Embryonic facial prominence (tissue), 1 donor: ENCODE data around the gene ANAPC1.
"Not testable (repeated sequence)": the region's sequence is repeated elsewhere in the genome, so short reads cannot be mapped to it uniquely, and the experiment has no call there.

ENCODE experiments used
- DNase-seq: peaks from one replicate; pipeline ENCODE4 v3.0.0-alpha.2; 2016; ENCODE audit errors: extremely low spot score

The ANAPC1 gene

DNA sequence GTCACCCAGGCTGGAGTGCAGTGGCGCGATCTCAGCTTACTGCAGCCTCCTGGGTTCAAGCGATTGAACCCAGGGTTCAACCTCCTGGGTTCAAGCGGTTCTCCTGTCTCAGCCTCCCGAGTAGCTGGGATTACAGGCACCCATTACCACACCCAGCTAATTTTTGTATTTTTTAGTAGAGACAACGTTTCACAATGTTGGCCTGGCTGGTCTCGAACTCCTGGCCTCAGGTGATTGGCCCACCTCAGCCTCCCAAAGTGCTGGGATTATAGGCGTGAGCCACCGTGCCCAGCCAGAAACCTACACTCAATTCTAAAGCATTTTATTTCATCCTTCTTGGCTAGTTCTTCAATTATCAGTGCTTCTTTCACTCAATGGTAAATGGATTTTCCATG lies 21.5 kb upstream of the ANAPC1 start:
- not testable (repeated sequence) for DNase-seq

DNA sequence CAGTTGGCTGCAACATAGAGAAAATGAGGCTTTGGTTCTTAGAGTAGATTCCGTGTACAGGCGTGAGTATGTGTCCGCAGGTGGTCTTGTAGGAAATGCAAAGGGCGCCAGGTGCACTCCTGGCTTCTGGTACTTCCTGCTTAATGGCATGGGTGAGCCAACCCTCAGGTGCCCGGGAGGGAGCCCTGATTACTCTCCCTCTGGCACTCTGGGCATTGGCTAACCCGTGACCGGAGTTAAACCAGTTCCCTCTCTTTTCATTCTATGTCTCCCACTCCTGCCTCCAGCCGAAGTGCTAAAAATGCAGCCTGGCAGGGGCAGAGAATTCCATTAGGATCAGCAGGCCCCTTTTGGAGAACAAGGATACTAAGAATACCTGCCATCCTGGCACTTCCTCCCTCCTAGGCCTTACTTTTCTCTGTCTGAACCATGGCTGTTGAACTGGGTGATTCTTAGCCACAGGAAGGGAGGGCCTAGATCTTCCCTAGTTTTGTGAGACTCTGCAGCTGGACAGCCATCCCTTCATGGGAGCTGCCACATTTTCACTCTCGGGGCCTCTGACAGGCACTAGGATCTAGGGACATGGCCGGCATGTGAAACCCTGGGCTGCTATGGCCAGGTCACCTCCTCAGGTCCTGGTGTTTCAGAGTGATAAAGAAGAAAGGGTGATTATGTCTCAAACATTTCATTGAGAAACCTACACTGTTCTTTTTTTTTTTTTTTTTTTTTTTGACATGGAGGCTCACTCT lies 20.9 kb upstream of the ANAPC1 start:
- DNase-seq, result no peak

DNA sequence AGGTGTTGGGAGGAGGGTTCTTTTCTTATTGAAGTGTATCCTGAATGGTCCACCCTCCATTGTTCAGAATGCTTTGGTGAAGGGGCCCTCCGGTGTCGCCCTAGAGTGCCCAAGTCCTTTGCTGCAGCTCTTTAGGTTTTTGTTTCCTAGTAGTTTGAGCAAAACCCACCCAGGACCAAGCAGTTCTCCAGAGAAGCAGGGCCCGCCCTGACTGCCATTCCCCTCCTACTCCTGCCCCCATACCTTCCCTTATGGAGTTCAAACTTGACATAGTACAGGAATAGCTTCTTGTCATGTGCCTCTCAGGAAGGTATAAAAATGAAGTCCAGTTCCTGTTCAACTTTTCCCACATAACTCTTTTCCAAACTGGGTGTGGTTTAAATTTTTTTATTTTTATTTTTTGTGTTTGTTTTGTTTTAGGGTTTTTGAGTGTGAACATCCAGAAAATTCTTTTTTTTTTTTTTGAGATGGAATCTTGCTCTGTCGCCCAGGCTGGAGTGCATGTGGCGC lies 20.0 kb upstream of the ANAPC1 start:
- DNase-seq, result no peak

DNA sequence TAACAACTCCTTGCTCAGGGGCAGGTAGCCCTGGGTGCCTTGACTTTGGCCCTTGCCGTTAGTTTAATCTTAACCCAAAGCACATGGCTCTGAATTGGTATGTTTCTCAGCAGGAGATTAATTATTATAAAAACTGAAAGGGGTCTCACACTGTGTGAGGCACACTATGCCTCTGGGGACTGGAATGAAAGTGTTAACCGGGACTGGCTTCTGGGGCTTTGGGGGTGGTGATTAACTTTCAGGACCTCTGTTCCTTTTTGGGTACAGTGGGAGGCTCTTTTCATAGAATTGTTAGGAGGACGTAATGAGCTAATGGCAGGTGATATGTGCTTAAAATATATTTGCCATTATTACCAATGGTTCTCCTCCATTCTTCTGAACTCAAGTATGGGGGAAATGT lies 19.5 kb upstream of the ANAPC1 start:
- DNase-seq, result no peak

DNA sequence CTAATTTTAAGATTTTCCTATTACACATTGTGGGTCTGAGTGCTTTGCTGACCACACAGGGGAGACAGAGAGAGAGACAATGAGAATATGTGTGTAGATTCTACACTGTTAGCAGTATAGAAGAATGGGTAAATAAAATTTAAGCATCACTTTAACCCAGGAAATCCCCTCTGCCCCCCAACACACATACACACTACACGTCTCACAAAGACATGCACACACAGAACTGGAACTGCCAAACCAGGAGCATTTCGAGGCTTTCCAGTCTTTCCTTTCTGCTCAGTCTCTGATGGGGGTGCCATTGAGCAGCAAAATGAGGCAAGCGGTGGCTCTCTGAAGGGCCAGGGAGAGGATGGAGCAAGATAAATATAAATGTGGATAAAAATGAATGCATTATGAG lies 16.9 kb upstream of the ANAPC1 start:
- no peak for DNase-seq

DNA sequence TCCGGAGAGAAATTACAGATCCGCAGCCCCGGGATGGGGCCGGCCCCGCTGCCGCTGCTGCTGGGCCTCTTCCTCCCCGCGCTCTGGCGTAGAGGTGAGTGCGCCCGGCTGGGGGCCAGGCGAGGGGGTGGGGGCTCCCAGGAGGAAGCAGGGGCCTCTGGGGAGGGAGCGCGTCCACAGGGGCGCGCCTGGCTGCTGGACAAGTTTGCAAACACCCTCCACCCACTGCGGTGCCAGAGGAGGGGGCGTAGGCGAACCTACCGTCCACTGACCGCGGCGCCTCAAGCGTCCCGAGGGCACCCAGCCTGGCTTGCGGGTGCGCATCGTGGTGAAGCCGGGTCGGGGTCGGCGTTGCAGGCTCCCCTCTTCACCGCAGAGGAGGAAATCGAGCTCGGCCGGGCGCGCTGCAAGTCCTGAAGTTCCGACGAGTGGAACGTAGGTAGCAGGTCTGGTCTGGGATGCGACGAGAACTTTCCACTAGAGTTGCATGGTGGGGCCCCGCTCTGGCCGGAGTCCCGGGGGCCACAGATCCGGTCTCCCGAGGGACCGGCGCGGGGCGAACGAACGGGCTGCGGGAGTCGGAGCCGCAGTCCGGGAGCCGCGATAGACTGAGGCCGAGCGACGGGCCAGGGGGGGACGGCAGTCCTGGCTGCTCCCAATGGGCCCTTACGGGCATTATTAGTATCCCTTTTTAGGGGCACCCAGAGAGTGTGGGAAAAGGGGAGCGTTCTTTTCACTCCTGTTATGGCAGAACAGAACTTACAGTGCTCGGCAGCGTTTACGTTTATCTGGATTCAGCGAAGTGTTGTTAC lies 14.9 kb upstream of the ANAPC1 start:
- DNase-seq, result no peak

DNA sequence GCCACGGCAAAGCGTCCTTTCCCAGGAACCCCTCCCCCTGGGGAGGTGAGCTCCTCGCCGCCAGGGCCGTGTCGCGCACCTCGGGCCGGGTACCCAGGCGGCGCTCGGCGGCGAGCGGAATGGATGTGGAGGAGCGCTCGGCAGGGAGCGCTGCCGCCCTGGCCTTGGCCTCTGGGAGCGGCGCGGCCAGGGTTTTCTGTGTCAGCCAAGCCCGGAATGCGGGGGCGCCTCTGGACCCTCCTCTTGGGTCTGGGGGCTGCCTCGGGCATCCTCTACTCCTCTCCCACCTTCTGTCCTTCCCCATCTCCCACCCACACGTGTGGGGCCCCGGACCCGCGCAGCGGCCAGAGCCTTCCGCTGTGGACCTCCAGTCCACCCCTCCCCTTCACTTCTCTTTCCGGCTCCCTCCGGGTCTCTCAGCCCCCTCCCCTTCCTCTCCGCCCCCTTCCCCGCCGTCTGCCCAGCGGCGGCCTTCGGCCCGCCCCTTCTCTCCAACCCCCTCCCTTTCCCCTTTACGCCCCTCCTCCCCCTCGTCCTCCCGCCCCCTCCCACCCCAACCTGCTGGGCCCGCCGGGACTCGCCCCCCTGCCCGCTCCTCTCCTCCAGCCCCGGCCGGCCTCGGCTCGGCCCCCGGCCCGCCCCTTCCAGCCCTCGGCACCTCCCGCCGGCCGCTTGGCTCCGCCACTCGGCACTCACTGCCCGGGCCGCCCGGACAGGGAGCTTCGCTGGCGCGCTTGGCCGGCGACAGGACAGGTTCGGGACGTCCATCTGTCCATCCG lies 14.1 kb upstream of the ANAPC1 start, which contains the start of gene MERTK:
TSS of gene MERTK (plus strand) at position 684 of the 779 bp plus-strand sequence. CDS start 129 bp downstream, outside the sequence.
- DNase-seq, result peak; percentile 92

DNA sequence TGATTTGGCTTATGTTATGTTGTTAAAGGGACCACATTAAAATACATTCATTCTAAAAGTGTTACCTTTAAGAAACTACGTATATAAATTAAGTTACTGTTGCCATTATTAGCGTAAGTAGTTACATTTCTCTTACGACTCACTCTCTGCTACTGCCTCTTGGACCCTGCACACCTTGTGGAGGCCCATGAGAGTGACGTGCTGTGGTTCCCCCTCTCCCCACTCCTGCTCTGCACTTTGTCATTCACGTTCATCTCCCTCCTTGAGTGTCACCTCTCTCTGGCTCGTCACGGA lies 13.6 kb upstream of the ANAPC1 start:
- no peak for DNase-seq

DNA sequence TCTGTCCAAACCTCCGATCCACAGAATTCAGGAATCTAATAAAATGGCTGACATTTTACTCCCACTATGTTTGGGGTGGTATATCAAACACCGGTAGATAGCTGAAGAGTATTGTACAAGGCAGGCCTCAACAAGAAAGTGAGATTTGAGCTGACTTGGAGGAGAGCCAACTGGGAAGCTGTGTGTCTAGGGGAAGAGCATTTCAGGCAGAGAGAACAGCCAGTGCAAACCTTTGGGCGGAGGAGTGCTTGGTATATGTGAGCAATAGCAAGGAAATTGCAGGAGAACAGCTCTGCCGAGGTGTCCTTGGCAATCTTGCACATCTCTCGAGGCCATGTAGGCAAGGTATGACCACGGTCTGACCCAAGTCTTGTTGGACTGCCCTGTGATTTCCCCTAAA lies 12.6 kb upstream of the ANAPC1 start:
- DNase-seq, result no peak

DNA sequence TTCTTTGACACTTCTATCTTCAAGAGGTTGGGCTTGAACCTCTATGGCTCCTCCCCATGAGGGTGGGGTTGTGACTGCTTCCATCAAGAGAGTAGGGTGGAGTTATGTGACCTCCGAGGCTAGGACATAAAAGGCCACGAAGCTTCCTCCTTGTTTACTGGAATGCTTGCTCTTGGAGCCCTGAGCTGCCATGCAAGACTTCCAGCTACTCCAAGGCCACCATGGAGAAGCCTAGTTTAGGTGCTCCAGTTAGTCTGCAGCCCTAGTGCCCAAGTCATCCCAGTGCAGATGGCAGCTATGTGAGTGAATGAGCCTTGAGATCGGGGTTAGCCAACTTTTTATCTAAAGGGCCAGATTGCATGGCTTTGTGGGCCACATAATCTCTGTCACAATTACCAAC lies 12.0 kb upstream of the ANAPC1 start:
- no peak for DNase-seq

DNA sequence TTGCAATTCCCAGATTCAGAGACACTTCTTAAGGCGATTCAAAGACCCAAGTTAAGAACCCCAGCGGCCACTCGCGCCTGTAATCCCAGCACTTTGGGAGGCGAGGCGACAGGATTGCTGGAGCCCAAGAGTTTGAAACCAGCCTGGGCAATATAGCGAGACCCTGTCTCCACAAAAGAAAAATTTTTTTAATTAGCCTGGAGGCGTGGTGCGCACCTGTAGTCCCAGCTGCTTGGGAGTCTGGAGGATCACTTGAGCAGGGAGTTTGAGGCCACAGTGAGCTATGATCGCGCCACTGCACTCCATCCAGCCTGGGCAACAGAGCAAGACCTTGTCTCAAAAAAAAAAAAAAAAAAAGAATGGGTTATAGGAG lies 585 bp upstream of the ANAPC1 start:
- DNase-seq, result no peak

DNA sequence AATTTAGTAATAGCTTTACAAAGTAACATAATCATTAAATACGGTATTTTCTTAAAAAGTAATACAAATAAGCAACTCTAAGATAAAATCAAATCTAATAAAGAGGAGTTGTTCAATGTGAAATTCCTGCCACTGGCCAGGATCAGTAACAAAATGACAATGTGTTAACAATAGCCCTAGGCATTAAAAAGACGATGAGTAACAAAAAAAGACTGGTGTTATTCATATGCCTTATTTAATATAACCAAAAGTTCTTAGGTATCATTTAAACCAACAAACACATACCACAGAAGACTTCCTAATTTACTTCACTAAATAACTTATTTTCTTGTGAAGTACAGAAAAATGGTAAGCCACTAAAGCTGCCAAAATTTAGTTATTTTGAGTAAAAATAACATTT lies 11.2 kb downstream of the ANAPC1 start:
- not testable (repeated sequence) for DNase-seq

DNA sequence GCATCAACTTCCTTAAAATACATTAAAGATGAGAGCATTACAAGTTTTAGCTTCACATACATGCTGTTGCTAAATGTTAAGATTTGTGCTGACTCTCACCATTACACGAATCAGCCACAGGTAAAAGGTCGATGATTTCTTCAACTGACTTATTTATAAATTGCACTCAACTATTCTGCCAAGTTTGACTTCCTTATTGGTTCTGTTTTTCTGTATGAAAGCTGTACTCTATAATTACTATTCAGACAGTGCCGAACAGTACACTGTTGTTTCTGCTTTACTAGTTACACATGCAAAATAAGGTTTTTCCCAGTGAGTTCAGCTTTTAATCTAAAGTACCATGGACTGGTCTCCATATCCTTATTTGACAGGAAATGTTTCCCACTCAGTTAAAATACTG lies 18.9 kb downstream of the ANAPC1 start:
- not testable (repeated sequence) for DNase-seq

DNA sequence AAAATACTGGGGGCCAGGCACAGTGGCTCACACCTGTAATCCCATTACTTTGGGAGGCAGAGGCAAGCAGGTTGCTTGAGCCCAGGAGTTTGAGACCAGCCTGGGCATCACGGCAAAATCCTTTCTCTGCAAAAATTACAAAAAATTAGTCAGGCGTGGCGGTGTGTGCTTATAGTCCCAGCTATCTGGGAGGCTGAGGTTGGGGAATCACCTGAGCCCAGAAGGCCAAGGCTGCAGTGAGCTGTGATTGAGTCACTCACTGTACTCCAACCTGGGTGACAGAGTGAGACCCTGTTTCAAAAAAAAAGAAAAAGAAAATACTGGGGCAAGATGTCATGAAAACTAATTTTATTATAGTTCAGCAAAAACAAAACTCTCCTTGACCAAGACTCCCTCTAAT lies 24.0 kb downstream of the ANAPC1 start:
- DNase-seq, result not testable (repeated sequence)

DNA sequence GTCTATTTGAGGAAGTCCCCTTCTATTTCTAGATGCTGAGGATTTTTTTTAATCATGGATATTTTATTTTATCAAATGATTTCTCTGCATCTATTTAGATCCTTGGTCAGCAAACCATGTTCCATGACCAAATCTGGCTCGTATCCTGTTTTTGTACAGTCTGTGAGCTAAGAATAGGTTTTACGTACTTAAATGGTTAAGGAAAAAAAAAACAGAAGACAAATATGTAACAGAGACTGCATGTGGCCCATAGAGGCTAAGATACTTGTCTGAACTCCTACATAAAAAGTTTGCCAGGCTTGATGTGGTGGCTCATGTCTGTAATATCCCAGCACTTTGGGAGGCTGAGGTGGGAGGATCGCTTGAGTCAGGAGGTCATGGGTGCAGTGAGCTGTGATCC lies 31.4 kb downstream of the ANAPC1 start:
- not testable (repeated sequence) for DNase-seq

DNA sequence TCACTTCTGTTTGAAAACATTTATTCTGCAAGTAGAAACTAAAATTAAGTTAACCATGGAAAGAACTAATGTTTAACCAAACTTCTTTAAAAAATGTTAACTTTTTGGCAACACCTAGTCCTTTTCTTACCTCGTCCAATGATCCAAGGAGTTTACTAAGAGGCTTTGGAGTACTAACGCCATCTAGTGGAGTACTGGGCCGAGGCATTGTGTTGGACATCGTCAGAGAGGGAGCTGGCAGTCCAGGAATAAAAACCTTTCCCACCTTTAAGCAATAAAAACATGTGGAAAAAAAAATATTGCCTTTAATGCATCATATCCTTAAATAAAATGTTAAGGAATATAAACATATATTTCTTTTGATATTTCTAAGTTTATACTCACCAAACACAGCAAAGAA lies 33.3 kb downstream of the ANAPC1 start:
- DNase-seq, result not testable (repeated sequence)

DNA sequence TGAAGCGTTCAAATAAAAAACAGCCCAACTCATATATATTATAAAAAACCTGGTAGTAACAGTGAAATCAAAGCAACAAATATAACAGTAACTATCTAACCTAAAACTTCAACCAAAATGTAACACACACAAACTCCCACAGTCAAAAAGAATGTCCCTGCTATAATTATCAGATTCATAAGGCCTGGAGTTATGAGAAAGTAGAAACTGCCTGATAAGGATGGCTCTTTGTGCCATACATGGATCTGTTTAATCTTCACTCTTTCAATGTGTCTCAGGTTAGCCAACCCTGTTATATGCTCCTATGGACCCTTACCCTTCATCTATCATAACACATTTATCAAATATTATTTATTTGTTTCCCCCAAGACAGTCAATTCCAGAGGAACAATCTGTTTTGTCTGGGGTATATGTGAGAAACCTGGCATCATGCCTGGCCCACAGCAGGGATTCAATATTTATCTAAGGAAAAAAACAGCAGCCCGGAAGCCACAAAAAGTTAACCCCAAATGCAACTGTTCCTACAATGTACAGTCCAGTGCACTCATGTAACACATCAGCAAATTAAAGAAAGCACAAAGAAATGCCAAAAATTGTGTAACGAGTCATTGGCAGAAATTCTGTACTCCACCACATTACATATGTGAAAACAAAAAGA lies 44.2 kb downstream of the ANAPC1 start:
- DNase-seq, result not testable (repeated sequence)

DNA sequence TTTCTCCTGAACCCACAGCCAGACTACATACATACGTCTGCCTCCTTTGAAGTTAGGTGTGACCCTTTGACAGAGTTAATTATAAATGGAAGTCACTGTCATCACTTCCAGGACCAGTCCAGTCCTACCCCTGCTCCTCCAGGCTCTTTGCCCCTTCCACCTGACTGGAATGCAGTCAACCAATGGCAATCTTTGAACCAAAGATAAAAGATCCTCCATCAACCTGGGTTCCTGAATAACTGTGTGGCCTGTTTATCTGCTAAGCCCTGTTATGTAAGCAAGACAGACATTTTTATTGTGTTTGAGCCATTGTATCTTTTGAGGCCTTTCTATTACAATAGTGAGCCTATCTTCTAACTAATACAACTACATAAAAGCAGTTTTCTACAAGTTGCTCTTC lies 45.0 kb downstream of the ANAPC1 start:
- DNase-seq, result not testable (repeated sequence)

DNA sequence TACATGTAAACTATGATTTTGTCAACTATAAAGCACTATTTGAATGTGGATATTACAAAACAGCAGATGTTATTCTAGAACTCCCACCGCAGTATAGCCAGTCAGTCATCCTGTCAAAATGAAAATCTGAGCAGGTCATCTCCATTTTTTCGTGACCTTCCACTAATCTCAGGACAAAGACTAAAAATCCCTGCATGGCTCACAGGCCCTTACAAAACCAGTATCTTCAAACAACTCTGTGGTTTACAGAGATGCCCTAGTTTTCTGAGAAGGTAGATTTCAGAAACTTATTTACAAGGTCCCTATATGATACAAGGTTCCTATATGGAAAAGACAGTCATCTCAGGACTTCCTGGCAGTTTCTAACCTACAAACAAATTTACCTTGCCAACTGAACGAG lies 49.8 kb downstream of the ANAPC1 start:
- DNase-seq, result not testable (repeated sequence)

DNA sequence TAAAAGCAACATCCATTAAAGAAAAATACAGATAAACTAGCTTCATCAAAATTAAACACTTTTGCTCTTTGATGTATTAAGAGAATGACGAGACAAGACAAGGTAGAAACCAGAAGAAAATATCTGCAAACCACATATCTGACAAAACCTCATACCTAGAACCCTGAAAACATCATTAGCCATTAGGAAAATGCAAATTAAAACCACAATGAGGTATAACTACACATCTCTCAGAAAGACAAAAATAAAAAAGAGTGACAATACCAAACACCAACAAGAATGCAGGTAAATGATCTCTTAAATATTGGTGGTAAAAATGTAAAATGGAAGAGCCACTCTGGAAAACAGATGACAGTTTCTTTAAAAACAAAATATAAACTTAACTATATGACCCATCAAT lies 53.5 kb downstream of the ANAPC1 start:
- not testable (repeated sequence) for DNase-seq

DNA sequence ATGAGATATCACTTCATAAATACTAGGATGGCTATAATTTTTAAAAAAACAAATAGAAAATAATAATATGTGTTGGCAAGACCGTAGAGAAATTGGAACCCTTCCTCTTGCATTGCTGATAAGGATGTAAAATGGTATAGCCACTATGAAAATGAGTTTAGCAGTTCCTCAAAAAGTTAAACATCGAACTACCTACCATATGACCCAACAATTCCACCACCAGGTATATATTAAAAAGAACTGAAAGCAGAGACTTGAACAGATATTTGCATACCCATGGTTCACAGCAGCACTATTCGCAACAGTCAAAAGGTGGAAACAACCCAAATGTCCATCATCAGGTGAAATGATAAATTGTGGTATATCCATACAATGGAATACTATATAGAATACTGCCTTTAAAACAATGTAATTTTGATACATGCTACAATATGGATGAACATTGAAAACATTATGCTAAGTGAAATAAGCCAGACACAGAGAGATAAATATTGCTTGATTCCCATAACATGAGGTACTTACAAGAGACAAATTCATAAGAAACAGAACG lies 55.7 kb downstream of the ANAPC1 start:
- not testable (repeated sequence) for DNase-seq
